ENCODE data around the gene ASAH2. TPM values are rescaled to one million over a fixed set of nuclear protein-coding genes. Genes with fewer than 3 reads are reported as not detected.

Gene ASAH2
- total and polyA plus RNA-seq, 2 of the 13 experiments (the other 11 are each of a cell fraction or from before 2014, with no cell fraction given) = 16.0 to 17.9 TPM

- peak; percentile 42; the same call in 1 of the 2 replicates for TF ChIP-seq ZHX1 (CRISPR knock-in tag; IDR thresholded peaks at IDR 0.05; ENCODE audit: low read depth)
- TF ChIP-seq HMGA1 (CRISPR knock-in tag; conservative IDR thresholded peaks at IDR 0.05) = no peak
- TF ChIP-seq, protein P1, sequence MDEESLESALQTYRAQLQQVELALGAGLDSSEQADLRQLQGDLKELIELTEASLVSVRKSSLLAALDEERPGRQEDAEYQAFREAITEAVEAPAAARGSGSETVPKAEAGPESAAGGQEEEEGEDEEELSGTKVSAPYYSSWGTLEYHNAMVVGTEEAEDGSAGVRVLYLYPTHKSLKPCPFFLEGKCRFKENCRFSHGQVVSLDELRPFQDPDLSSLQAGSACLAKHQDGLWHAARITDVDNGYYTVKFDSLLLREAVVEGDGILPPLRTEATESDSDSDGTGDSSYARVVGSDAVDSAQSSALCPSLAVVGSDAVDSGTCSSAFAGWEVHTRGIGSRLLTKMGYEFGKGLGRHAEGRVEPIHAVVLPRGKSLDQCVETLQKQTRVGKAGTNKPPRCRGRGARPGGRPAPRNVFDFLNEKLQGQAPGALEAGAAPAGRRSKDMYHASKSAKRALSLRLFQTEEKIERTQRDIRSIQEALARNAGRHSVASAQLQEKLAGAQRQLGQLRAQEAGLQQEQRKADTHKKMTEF (CRISPR knock-in tag; IDR thresholded peaks at IDR 0.05) = peak; percentile 93
- TF ChIP-seq, protein P2, sequence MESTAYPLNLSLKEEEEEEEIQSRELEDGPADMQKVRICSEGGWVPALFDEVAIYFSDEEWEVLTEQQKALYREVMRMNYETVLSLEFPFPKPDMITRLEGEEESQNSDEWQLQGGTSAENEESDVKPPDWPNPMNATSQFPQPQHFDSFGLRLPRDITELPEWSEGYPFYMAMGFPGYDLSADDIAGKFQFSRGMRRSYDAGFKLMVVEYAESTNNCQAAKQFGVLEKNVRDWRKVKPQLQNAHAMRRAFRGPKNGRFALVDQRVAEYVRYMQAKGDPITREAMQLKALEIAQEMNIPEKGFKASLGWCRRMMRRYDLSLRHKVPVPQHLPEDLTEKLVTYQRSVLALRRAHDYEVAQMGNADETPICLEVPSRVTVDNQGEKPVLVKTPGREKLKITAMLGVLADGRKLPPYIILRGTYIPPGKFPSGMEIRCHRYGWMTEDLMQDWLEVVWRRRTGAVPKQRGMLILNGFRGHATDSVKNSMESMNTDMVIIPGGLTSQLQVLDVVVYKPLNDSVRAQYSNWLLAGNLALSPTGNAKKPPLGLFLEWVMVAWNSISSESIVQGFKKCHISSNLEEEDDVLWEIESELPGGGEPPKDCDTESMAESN (CRISPR knock-in tag; conservative IDR thresholded peaks at IDR 0.05) = peak; percentile 73; the same call in 1 of the 2 replicates
- TF ChIP-seq, protein P3, sequence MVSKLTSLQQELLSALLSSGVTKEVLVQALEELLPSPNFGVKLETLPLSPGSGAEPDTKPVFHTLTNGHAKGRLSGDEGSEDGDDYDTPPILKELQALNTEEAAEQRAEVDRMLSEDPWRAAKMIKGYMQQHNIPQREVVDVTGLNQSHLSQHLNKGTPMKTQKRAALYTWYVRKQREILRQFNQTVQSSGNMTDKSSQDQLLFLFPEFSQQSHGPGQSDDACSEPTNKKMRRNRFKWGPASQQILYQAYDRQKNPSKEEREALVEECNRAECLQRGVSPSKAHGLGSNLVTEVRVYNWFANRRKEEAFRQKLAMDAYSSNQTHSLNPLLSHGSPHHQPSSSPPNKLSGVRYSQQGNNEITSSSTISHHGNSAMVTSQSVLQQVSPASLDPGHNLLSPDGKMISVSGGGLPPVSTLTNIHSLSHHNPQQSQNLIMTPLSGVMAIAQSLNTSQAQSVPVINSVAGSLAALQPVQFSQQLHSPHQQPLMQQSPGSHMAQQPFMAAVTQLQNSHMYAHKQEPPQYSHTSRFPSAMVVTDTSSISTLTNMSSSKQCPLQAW (CRISPR knock-in tag; IDR thresholded peaks at IDR 0.05) = no peak
- peak; percentile 62; the same call in 1 of the 2 replicates for TF ChIP-seq NCOR1 (IDR thresholded peaks at IDR 0.05; ENCODE audit: borderline replicate concordance, low read length)
- TF ChIP-seq PHF21A (CRISPR knock-in tag; IDR thresholded peaks at IDR 0.05) = peak; percentile 79; the same call in 1 of the 2 replicates
- TF ChIP-seq RXRB (CRISPR knock-in tag; IDR thresholded peaks at IDR 0.05; ENCODE audit: borderline replicate concordance) = peak; percentile 88
- 0 out of 2 replicates have a peak, but pooled peaks have one; percentile 36 for TF ChIP-seq ZNF543 (CRISPR knock-in tag; IDR thresholded peaks at IDR 0.05)
- TF ChIP-seq, protein P4, sequence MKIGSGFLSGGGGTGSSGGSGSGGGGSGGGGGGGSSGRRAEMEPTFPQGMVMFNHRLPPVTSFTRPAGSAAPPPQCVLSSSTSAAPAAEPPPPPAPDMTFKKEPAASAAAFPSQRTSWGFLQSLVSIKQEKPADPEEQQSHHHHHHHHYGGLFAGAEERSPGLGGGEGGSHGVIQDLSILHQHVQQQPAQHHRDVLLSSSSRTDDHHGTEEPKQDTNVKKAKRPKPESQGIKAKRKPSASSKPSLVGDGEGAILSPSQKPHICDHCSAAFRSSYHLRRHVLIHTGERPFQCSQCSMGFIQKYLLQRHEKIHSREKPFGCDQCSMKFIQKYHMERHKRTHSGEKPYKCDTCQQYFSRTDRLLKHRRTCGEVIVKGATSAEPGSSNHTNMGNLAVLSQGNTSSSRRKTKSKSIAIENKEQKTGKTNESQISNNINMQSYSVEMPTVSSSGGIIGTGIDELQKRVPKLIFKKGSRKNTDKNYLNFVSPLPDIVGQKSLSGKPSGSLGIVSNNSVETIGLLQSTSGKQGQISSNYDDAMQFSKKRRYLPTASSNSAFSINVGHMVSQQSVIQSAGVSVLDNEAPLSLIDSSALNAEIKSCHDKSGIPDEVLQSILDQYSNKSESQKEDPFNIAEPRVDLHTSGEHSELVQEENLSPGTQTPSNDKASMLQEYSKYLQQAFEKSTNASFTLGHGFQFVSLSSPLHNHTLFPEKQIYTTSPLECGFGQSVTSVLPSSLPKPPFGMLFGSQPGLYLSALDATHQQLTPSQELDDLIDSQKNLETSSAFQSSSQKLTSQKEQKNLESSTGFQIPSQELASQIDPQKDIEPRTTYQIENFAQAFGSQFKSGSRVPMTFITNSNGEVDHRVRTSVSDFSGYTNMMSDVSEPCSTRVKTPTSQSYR (CRISPR knock-in tag; IDR thresholded peaks at IDR 0.05; ENCODE audit: borderline replicate concordance) = peak; percentile 67; the same call in 1 of the 2 replicates
- TF ChIP-seq ATRX (CRISPR knock-in tag; IDR thresholded peaks at IDR 0.05; ENCODE audit: borderline replicate concordance) = no peak
- TF ChIP-seq ZNF556 (CRISPR knock-in tag; IDR thresholded peaks at IDR 0.05; ENCODE audit: borderline replicate concordance) = 0 out of 2 replicates have a peak, but pooled peaks have one; percentile 28
- peak; percentile 63 for TF ChIP-seq SKI (IDR thresholded peaks at IDR 0.05; ENCODE audit: partially characterized antibody)
- TF ChIP-seq, protein P5, sequence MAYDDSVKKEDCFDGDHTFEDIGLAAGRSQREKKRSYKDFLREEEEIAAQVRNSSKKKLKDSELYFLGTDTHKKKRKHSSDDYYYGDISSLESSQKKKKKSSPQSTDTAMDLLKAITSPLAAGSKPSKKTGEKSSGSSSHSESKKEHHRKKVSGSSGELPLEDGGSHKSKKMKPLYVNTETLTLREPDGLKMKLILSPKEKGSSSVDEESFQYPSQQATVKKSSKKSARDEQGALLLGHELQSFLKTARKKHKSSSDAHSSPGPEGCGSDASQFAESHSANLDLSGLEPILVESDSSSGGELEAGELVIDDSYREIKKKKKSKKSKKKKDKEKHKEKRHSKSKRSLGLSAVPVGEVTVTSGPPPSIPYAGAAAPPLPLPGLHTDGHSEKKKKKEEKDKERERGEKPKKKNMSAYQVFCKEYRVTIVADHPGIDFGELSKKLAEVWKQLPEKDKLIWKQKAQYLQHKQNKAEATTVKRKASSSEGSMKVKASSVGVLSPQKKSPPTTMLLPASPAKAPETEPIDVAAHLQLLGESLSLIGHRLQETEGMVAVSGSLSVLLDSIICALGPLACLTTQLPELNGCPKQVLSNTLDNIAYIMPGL (CRISPR knock-in tag; IDR thresholded peaks at IDR 0.05; ENCODE audit: borderline replicate concordance in 1 of 2, low read depth in 1 of 2) = no peak
- no peak for TF ChIP-seq ZNF383 (CRISPR knock-in tag; IDR thresholded peaks at IDR 0.05; ENCODE audit: borderline replicate concordance)
- no peak for TF ChIP-seq ZNF564 (CRISPR knock-in tag; IDR thresholded peaks at IDR 0.05)
These were observed 16.8 kb downstream of the ASAH2 start (continued) for GRCh38 chr10:50234486-50234885.

All from HepG2 (cell line).